GDM1 (cell line): ENCODE results near the gene C4BPB.
A peak's percentile ranks its signal among the peaks of the same experiment; 100 is the strongest.
"Not testable (repeated sequence)": the region's sequence is repeated elsewhere in the genome, so short reads cannot be mapped to it uniquely, and the experiment has no call there.

Experiments used
- DNase-seq: peaks from one replicate; lab custom pipeline; 2025; lab: John Stamatoyannopoulos, UW

C4BPB gene

GRCh38 chr1:207088701-207089626 is at the start of gene C4BPB:
C4BPB (plus strand) TSS chr1:207088860; CDS start chr1:207089532, 672 bp downstream.
- DNase-seq: no peak

DNA sequence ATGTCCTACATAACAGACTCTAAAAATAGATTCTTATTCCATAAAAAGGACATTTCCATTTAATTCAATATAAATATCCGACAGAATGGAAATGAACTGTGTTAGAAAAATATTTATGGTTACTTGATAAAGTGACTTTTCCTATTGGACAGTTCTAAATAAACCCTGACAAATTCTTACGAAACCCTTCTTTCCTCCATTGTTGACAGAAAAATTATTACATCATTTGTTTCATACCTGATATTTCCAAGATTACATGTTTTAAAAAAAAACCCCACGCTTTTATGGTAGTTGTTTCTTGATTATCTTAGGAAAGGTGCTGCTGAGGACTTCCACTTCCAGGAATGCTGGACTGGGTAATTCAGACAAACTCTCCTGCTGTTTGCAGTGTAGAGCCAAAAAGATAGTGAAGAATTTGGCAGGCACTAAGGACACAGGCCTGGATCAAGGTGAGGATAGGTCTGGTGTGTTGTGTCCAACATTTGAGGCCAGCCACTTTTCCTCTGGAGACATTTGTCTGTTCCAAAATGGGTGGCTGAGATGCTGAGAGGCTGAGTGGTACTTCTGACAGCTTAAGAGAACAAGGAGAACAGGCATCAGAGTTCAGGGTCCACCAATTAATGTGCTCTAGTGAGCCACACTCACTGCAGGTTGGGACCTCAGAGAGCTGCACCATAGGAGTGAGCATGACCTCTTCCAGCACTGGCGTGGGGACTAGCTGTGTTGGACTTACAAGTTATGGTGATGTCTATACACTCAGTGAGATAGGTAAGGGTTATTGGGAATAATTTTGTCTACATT is 49.1 kb upstream of the C4BPB start:
- DNase-seq: no peak

DNA sequence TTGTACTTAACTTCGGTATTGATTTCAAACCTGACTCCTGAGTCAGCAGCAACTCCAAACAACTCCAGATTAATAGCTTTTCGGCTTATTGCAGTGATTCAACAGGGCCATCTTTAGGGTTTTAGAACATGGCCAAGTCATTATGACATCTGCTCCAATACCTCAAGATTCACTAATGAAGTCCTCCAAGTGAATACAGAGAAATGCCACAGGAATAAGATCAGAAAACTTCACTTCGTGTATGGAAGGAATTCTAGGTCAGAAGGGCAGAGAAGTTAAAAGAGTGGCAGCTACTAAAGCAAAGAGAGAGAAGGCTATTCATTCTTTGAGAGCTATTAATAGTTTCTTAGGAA is 48.5 kb upstream of the C4BPB start:
- DNase-seq: no peak

DNA sequence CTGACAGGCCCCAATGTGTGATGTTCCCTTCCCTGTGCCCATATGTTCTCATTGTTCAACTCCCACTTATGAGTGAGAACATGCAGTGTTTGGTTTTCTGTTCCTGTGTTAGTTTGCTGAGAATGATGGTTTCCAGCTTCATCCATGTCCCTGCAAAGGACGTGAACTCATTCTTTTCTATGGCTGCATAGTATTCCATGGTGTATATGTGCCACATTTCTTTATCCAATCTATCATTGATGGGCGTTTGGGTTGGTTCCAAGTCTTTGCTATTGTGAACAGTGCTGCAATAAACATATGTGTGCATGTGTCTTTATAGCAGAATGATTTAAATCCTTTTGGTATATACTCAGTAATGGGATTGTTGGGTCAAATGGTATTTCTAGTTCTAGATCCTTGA is 47.3 kb upstream of the C4BPB start:
- DNase-seq: not testable (repeated sequence)

DNA sequence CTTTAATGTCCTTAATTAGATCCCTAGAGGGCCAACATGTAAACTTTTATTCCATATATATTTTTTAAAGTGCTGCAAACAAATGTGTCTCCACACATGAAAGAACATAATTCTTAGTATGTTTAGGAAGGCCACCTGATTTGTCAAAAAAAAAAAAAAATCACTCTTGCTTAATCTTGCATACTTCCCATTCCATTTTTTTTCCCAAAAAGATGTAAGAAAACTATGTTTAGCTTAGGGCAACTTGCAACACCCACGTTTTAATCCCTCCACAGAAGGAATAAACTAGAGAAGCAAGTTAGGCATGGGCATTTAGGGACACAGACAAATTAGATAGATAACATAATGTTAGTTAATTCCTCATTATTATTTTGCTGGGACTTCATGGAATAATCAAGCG is 43.2 kb upstream of the C4BPB start:
- DNase-seq: no peak

- DNase-seq: no peak
These were observed 41.2 kb upstream of the C4BPB start for GRCh38 chr1:207047505-207047904.

DNA sequence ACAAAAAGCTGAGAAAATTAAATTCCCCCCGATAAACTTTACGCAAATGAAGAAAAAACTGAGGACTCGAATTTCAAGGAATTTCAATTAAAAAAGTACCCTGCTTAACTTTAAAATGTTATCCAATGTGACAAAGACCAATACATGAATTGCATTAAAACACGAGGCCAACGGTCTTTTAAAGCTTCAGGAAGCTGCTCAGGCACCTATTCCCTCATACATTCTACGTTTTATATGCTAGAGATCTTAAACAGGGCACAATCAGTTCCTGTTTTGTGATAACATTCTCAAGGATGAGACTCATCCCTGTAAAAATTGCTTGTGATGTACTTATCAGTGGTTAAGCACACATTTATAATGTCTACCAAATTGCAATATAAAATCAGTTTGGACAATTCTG is 40.6 kb upstream of the C4BPB start:
- no peak for DNase-seq

DNA sequence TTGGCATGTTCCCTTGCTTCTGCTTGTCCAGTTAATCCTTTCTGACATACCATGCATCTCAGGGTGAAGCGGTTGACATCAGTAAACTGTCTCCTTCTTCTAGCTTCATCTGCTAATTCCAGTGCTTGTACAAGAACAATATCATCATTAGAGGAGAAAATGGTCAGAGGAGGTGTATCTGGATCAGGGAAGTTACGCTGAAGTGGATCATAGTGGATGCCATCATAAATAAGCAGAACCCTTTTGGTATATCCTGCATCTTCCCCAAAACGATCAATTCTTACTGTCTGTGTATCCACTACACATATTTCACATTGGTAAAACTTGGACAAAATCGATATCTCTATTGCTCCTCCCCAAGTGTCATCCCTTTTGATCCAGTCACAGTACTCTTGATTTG is 39.6 kb upstream of the C4BPB start:
- DNase-seq: no peak

DNA sequence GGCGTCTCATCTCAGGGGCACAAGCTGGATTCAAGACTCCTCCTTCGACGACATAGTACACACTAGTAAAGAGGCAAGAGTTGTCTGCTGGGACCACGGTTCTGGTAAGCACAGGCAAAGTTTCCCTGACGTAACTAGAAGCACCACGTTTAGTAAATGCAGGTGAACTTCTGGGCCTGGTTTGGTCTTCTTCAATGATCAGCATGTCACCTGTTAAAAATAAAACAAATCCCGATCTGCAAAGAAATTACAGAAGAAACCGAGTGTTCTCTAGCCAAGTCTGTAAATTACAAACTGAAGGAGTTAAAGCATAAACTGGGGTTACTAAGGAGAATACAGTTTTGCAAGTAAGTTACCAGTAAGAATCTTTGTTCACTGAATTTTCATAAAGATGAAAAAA is 39.1 kb upstream of the C4BPB start:
- no peak for DNase-seq

GRCh38 chr1:207049974-207050391 is 38.7 kb upstream of the C4BPB start:
- no peak for DNase-seq

DNA sequence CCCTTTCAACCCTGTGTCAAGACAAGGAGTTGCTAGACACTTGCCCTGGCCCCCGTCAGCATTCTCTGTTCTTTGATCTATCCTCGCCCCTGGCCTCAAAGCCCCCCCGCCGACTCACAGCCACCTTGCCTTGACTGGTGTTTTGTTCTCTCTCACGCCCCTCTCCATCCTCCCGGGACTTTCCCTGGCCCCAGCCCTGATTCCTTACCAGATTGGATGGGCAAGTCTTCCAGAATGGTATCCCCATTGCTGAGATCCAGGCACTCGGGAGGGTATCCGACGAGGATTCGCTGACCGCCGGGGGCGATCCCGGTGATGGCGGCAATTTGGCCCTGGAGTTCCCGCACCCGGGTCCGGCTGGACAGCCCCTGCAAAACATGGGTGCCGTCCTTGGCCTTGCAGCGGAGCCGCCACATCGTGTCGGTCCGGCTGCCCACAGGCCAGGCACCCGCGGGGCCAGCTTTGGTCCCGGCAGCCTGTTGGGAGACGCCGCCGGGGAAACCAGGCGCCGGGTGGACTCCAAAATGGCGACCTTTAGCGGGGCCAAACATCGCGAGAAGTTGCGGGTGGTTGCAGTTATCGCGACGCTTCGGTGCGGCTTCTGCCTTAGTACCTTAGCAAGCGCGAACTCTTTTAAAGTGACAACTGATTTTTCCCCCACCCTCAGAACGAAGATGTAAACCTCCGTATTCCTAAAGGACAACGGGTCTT is 38.0 kb upstream of the C4BPB start:
- peak; percentile 81 for DNase-seq

DNA sequence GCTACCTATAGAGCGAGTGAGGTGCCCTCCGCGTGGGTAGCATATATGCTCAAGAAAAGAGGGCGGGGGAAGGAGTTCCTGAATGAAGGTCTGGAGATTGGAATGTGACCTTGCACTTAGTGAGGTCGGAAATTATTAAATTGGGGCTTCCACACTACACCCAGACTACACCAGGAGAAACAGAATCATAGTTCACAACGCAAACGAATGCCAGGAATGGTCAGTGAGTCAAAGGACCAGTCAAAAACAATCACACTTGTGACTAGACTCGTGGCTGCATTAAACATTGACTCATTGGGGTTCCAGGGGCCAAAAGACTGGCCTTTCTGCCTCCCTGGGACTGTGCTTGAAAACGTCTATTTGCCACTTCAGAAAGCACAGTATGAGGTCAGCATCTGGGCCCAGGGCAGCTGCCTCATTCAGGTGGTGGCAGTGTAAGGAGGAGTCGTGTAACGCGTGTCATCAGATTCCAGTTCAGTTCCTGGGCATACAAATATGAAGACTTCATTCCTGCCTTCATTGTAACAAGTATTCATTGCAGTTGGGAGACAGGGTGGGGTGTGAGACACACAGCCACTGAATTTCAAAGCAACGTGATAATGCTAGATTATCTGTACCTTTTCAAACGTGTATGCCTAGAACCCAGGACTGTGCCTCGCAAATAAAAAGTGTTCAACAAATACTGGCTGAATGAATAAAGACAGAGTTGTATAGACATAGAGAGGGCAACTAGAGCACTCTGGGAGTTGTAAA is 37.3 kb upstream of the C4BPB start, which contains the start of gene YOD1:
TSS of gene YOD1 (minus strand) at position 18 of the 753 bp plus-strand sequence. CDS start 178 bp downstream, outside the sequence.
- DNase-seq: no peak

GRCh38 chr1:207052911-207053769 is 35.5 kb upstream of the C4BPB start, which contains the start of gene PFKFB2:
PFKFB2 (plus strand) TSS chr1:207053275; CDS start chr1:207054718, 1,443 bp downstream.
- no peak for DNase-seq

DNA sequence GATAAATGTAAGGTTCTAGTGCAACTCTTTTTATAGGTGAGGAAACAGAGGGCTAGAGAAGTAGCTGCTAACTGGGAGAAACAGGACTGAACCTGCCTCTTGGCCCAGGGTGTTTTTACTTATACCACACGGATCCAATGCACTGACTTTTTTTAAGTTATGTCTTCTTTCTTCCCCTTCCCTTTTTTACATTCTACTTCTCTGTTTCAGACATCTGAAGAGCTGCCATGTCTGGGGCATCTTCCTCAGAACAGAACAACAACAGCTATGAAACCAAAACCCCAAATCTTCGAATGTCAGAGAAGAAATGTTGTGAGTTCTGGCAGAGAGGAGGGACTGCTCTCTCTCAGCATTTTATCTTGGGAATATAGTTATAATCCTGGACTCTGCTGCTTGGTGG is 34.2 kb upstream of the C4BPB start:
- no peak for DNase-seq

GRCh38 chr1:207055386-207056001 is 33.2 kb upstream of the C4BPB start:
- DNase-seq: no peak

GRCh38 chr1:207056673-207057072 is 32.0 kb upstream of the C4BPB start:
- no peak for DNase-seq

DNA sequence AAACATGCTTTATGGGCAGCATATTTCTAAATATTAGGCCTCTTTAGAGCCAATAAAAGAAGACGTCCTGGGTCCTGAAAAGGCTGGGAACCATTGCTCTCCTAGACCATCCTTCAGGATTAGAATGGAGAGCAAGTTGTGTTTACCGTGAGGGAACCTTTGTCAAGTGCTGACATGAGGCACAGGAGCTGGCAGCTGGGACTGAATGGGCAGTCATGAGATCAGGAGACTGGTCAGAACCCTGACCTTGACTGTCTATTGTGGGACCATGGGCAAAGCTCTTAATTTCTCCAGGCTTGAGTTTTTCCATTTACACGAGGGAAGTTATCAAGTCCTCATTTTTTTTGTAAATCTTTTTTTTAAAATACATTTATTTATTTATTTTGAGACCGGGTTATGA is 30.4 kb upstream of the C4BPB start:
- no peak for DNase-seq

DNA sequence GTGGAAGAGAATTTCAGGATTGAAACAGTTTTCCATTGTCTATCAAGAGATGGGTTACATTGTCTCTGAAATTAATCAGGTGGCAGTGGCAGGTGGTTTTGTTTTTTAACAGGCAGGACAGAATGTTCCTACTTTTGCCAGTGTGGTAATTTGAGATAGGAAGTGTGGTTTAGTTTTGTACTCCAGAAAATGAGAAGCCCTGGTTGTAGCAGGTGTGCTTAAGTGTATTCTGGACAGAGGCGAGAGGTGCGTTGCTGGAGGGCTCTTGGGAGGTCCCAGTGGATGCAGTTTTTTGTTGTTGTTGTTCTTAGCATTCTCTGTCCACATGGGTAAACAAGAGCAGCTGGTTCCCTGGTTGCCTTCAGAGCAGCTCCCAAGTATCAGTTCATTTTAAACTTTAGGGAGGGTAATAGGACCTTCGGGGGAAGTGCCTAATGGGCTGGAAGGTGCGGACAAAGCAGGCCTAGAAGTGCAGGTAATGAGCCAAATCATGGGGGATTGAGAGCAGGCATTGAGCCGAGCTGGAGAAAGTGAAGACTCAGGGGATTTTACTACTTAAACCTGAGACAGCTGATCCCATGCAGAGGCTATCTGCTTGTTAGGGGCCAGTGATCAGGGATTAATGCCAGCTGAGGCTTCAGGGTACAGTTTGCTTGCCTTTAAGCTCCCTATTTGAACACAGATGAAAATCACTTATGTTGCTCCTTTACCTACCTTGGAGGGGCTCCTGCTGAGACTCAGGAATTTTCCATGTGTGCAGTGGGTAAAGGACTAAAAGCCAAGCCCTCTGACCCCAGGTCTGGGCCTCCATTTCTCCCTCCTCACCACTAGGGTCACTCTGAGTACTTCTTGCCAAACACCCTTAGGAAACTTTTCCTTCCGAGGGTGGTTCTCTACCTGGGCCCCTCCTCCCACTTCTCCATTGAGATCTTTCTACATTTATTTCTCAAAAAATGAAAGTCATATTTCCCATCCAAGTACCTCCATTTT is 29.5 kb upstream of the C4BPB start:
- DNase-seq: no peak

GRCh38 chr1:207059881-207060280 is 28.8 kb upstream of the C4BPB start:
- no peak for DNase-seq
